Adrenal gland (tissue), 12 donors: ENCODE data around the gene BCAR1. TPM values are rescaled to one million over a fixed set of nuclear protein-coding genes. Genes with fewer than 3 reads are reported as not detected.

Experiments used
- DNase-seq, 7 donors: peaks; one replicate each; pipeline ENCODE4 v3.0.0-alpha.2; 2019 to 2020
- H3K27ac ChIP-seq, 5 donors: fragments of 200-600 bp; sonication (generic) in 4 of 5; 1 replicate in 3 of 5; 2 replicates in 2 of 5; pipeline versions ENCODE4 v1.5.1 to v1.8.0; 2016 to 2020; ENCODE audit warnings: mild to moderate bottlenecking in 1 of 5
- H3K27me3 ChIP-seq: fragments of 200-600 bp; 2 replicates; pipeline ENCODE4 v1.8.0; 2021
- H3K36me3 ChIP-seq, 2 donors: fragments of 200-600 bp; replicated peaks in 1 of 2; 1 replicate in 1 of 2; 2 replicates in 1 of 2; pipeline versions ENCODE4 v1.5.1 to v1.8.0; 2018 to 2022
- H3K4me1 ChIP-seq, 2 donors: fragments of 200-600 bp; replicated peaks in 1 of 2; 1 replicate in 1 of 2; 2 replicates in 1 of 2; pipeline versions ENCODE4 v1.5.1 to v1.8.0; 2018 to 2021
- H3K4me3 ChIP-seq, 4 donors: fragments of 200-600 bp; sonication (generic) in 3 of 4; one replicate each; pipeline ENCODE4 v1.5.1; 2016 to 2018
- H3K9me3 ChIP-seq, 3 donors: fragments of 200-600 bp; sonication (generic) in 1 of 3; replicated peaks in 1 of 3; 1 replicate in 2 of 3; 2 replicates in 1 of 3; pipeline versions ENCODE4 v1.5.1 to v1.8.0; 2016 to 2021
- POLR2A ChIP-seq, 2 donors: fragments of 450-650 bp; IDR thresholded peaks; one replicate each; pipeline ENCODE4 v1.6.1; 2017; ENCODE audit warnings: antibody characterized with exemption in 2 of 2, mild to moderate bottlenecking in 2 of 2, moderate library complexity in 1 of 2
- WGBS, 4 donors: extraction: QIAGEN DNeasy Blood & Tissue Kit in 2 of 4; methylation state at CpG; one replicate each; pipeline versions ENCODE4 v1.1.5 to v1.1.7; 2013 to 2017; 5-methylcytosine and 5-hydroxymethylcytosine counted together
- intact Hi-C, 2 donors: fragments of 100-400 bp; cut with DNase I; formaldehyde crosslinking; loops; one replicate each; pipeline versions ENCODE4 v1.14.1 to v1.15.0; 2022 to 2023
- polyA plus RNA-seq, 3 donors: library from polyadenylated mRNA; stranded (reverse); fragments of 200-250 nt in 2 of 3; fragments of 350-450 nt in 1 of 3; fragmentation: Illumina TruSeq in 1 of 3; extraction: RNeasy Lipid Tissue Mini Kit (QIAGEN cat#74804) in 1 of 3; gene quantifications; one replicate each; pipeline ENCODE4 v1.2.3, GENCODE V29; 2013 to 2014
- total RNA-seq, 9 donors: library from RNA; depleted of rRNA in 4 of 9; stranded (reverse); fragments of >200 nt in 4 of 9; fragments of 120-200 nt in 1 of 9; fragmentation: NEBNext Ultra II Directional in 1 of 9; extraction: Animal tissue kit (Norgen Biotek cat#: 25700) in 1 of 9; gene quantifications; one replicate each; pipeline versions ENCODE4 v1.1.0 to v1.2.4, GENCODE V29; 2013 to 2023
- TF ChIP-seq, protein P1 (sequence below), 6 experiments: fragments of 450-650 bp in 4 of 6; fragments of 200-600 bp in 2 of 6; sonication (generic) in 1 of 6; IDR thresholded peaks; 1 replicate in 5 of 6; 2 replicates in 1 of 6; pipeline versions ENCODE4 v1.5.1 to v1.8.0; 2016 to 2021; ENCODE audit warnings: antibody characterized with exemption in 6 of 6, mild to moderate bottlenecking in 2 of 6, moderate library complexity in 1 of 6
- donor health status: healthy with polysubstance abuse.
- donor health status: Bipolar disorder and iron deficiency.
- donor health status: DM: yes; HTN: yes; CAD: no.
- donor health status: DM: no; HTN: no; CAD: no.
- donor health status: DM: no; HTN: no; CAD: no.
- donor health status: DM: yes; HTN: yes; CAD: no.

Gene BCAR1
- total and polyA plus RNA-seq, 12 donors: 10.2 to 87.7 (median 63.8) TPM

DNA sequence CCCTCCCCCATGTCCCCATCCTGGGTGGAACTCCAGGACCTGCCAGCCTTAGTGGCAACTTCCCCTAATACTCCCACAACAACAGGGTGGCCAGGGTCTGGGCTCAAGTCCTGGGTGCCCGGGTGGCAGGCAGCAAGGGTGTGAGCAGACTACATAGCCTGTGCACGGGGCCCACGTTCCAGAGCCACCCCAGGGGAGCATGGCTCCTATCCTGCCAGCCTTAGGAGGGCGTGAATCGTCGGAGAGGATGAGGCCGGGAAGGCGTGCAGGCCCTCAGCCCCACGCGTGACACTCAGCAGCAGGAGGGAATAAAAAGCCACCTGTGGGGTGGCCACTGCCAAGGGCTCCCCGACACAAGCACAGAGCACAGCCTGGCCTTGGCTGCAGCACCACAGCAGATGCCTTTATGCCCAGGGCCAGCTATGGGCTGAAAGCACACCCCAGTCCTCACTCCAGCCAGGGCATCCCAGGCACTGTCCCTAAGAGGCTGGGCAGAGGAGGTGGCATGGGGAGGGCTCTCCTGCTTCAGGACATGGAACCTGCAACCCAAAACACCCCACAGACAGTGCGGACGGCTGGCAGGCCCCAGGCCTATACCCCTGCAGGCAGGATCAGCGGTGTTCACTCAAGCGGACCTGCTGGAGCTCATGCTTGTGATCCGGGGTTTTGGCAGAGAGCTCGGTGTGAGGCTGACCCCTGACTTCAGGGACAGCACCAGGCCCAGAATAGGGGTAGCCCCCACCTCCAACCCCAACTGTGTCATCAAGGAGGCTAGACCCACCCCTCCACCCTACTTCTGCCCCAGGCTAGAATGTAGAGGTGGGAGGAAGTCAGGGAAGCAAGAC, 2.7 kb downstream of the BCAR1 start:
- H3K27me3 ChIP-seq: no peaks in the 10 kb centered on the region
- TF ChIP-seq POLR2A (IDR thresholded peaks at IDR 0.05): no peak
- TF ChIP-seq, protein P1, sequence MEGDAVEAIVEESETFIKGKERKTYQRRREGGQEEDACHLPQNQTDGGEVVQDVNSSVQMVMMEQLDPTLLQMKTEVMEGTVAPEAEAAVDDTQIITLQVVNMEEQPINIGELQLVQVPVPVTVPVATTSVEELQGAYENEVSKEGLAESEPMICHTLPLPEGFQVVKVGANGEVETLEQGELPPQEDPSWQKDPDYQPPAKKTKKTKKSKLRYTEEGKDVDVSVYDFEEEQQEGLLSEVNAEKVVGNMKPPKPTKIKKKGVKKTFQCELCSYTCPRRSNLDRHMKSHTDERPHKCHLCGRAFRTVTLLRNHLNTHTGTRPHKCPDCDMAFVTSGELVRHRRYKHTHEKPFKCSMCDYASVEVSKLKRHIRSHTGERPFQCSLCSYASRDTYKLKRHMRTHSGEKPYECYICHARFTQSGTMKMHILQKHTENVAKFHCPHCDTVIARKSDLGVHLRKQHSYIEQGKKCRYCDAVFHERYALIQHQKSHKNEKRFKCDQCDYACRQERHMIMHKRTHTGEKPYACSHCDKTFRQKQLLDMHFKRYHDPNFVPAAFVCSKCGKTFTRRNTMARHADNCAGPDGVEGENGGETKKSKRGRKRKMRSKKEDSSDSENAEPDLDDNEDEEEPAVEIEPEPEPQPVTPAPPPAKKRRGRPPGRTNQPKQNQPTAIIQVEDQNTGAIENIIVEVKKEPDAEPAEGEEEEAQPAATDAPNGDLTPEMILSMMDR (IDR thresholded peaks at IDR 0.05): no peak
- peaks cover 50 to 92% of the 10 kb centered on the region in 2 donors for H3K4me1 ChIP-seq
- 71 to 80% (median 77%) methylated on average over 2 to 17 of the region's 17 CpGs for WGBS, 4 donors
- intact Hi-C loops: no loop called here
- peak overlapping the region in 2 of 5 donors; percentile 94 to 96 for H3K27ac ChIP-seq
- no peak overlapping the region for H3K4me3 ChIP-seq
- no peaks in the 10 kb centered on the region for H3K9me3 ChIP-seq
- H3K36me3 ChIP-seq: no peaks in the 10 kb centered on the region
- DNase-seq: peak in 1 of 7 donors; percentile 6

DNA sequence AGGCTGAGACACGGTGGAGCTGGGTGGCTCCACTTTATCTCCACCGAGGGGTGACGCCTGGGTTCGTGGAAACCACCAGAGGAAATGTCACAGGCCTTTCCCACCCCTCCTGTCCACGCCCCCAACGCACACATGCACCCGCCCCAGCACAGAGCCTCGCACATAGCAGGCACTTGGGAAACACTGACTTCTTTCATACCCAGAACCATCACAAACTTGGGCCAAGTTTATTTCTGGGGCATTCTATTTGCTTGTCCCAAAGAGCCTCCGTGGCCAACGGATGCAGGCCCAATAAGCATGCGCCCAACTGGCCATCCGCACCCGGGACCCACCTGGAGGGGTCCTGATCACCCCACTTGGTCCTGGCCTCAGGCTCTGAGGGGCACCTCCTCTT, 3.3 kb downstream of the BCAR1 start:
- Histone ChIP-seq H3K27ac (peak overlapping the region in 2 of 5 donors; percentile 94 to 96), H3K4me1 (peaks cover 44 to 92% of the 10 kb centered on the region in 2 donors), H3K27me3 (no peaks in the 10 kb centered on the region), H3K36me3 (no peaks in the 10 kb centered on the region), H3K9me3 (no peaks in the 10 kb centered on the region), H3K4me3 (no peak overlapping the region)
- 62 to 72% (median 64%) methylated on average over 12 to 13 of the region's 13 CpGs for WGBS, 4 donors
- peak in 1 of 7 donors; percentile 13 for DNase-seq
- intact Hi-C loops: no loop called here
- TF ChIP-seq, protein P1 (IDR thresholded peaks at IDR 0.05): no peak
- TF ChIP-seq POLR2A (IDR thresholded peaks at IDR 0.05): no peak

DNA sequence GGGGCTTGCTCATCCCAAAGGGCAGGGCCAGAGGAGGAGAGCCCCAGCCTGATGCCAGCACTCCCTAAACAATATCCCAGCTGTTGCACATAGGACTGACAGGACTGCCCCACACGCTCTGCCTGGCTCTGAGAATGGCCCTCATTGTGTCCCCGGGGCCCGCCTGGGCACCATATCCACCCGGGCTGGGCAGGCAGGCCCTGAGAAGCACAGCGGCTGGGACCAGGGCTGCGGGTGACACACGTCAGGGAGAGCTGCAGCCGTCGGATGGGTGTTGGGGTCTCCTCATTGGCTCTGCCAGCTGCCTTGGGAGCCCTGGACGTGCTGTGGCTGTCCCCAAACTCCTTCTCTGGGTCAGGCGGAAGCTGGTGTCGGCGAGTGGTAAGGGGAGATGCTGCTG, 4.2 kb downstream of the BCAR1 start:
- peak in 1 of 7 donors; percentile 6 for DNase-seq
- H3K36me3 ChIP-seq: peaks cover 0 to 6% of the 10 kb centered on the region in 2 donors
- peaks cover 35 to 84% of the 10 kb centered on the region in 2 donors for H3K4me1 ChIP-seq
- no peak for TF ChIP-seq POLR2A (IDR thresholded peaks at IDR 0.05)
- TF ChIP-seq, protein P1 (IDR thresholded peaks at IDR 0.05): no peak
- H3K9me3 ChIP-seq: no peaks in the 10 kb centered on the region
- peak overlapping the region in 3 of 5 donors; percentile 18 to 96 (median 94) for H3K27ac ChIP-seq
- WGBS, 4 donors: 81 to 88% (median 88%) methylated on average over 8 to 13 of the region's 13 CpGs; no CpG with 5 or more reads in 1 of the 4 donors
- intact Hi-C loops: no loop called here
- H3K27me3 ChIP-seq: no peaks in the 10 kb centered on the region
- no peak overlapping the region for H3K4me3 ChIP-seq

DNA sequence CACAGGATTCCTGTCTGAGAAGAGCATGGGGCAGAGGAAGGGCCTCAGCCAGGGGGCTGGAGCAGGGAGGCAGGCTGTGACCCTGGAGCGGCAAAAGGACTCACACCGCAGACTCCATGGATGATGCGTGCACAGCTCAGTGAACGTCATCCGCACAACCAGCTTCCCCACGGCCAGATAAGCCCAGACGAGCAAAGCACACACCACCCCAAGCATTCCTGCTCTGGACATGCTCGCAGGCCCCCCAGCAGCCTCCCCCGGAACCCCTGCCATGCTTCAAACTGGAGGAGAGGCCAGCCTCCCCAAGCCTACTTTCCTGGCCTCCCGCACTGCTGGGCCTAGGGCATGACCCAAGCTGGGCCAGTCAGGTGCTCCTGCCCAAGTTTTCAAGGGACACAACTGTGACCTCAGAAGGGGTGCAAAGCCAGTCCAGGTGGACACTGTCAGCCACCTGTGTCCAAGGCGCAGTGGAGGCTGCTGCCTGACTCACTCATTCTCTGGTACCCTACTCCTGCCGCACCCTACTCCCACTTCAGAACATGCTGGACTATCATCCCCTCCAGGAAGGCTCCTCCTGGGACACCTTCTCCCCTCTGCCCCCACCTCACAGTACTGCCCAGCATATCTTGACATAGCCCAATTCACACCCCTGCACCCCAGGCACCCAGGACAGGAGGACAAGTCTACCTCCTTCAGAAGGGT, 4.8 kb downstream of the BCAR1 start:
- intact Hi-C loops: no loop called here
- TF ChIP-seq, protein P1 (IDR thresholded peaks at IDR 0.05): no peak
- TF ChIP-seq POLR2A (IDR thresholded peaks at IDR 0.05): no peak
- Histone ChIP-seq H3K9me3 (no peaks in the 10 kb centered on the region), H3K4me3 (no peak overlapping the region), H3K27me3 (no peaks in the 10 kb centered on the region), H3K27ac (peak overlapping the region in 3 of 5 donors; percentile 78 to 96 (median 94)), H3K4me1 (peaks cover 29 to 78% of the 10 kb centered on the region in 2 donors), H3K36me3 (peaks cover 0 to 12% of the 10 kb centered on the region in 2 donors)
- DNase-seq: peak in 1 of 7 donors; percentile 8
- 75 to 87% (median 82%) methylated on average over 4 to 12 of the region's 12 CpGs for whole genome bisulfite sequencing, 4 donors
